AG08395 (cell line): ENCODE measurements around the gene TFDP1.
"Not testable (repeated sequence)": the region's sequence is repeated elsewhere in the genome, so short reads cannot be mapped to it uniquely, and the experiment has no call there.

ENCODE experiments used
- DNase-seq: peaks from one replicate; pipeline ENCODE4 v3.0.0; 2012; ENCODE audit warnings: mixed read lengths, low spot score

TFDP1 gene

DNA sequence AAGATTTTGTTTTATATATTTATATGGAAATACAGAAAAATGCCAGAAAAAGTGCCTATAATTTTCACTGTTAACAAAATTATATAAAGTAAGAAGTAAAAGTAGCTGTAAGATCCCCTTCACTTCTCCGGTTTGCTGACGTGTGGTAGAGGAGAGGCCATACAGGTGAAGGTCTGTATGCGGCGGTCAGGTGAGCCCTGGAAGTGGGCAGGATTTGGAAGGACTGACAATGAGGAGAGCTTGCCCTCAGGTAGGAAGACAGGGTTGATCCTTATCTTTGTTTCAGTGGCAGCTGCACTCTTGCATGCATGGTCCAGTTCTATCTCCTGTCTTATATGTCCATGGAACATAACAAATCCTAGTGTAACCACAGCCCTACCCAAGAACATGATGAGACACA is 16.9 kb upstream of the TFDP1 start:
- DNase-seq, result no peak

DNA sequence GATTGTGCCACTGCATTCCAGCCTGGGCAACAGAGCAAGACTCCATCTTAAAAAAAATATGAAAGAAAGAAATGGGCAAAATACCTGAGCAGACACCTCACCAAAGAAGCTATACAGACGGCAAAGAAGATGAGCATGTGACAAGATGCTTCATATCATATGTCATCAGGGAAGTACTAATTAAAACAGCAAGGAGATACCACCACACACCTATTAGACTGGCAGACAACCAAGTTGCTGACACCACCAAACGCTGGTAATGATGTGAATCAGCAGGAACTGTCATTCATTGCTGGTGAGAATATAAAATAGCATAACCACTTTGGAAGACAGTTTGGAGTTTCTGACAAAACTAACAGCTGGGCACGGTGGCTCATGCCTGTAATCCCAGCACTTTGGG is 11.5 kb upstream of the TFDP1 start:
- no peak for DNase-seq

DNA sequence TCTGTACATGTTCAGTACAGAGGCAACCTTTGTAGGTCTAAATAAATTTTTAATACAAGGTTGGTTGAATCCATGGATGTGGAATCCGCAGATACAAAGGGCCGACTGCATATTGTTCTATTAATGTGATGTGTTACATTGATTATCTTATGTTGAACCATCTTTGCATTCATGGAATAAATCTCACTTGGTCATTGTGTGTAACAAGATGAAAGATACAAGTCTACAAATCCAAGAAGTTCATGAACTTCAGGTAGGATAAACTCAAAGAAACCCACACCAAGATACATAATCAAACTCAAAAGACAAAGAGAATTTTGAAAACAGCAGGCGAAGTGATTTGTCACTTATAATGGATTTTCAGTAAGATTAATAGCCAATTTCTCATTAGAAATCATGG is 8.0 kb upstream of the TFDP1 start:
- DNase-seq, result no peak

DNA sequence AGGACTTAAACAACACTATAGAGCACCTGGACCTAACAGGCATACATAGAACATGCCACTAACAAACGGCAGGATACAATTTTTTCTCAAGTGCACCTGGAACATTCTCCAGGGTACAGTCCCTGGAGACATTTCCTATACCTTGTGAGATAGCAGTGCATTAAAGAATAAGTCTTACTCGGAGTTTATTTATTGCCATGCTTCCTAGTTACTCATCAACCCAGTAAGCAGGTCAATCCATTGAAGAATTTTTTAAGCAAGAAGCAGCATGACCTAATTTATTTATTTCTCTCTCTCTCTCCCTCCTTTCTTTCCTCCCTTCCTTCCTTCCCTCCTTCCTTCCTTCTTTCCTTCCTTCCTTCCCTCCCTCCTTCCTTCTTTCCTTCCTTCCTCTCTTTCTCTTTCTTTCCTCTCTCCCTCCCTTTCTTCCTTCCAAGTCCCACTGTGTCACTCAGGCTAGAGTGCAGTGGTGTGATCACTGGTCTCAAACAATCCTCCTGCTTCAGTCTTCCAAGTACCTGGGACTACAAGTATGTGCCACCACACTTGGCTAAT is 6.6 kb upstream of the TFDP1 start:
- no peak for DNase-seq

DNA sequence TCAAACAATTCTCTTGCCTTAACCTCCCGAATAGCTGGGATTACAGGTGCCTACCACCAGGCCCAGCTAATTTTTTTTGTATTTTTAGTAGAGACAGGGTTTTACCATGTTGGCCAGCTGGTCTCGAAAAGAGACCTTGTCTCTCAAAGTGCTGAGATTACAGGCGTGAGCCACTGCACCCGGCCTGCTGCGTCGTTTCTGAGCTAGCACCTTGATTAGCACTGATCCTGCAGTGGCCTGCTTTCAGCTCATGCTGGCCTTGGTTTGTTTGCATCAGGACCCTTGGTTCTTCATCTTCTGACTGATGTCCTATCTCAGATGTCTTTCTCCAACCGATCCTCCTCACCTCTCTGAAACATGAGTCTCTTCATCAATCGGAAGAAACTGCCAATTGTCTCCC is 4.9 kb upstream of the TFDP1 start:
- DNase-seq, result no peak

DNA sequence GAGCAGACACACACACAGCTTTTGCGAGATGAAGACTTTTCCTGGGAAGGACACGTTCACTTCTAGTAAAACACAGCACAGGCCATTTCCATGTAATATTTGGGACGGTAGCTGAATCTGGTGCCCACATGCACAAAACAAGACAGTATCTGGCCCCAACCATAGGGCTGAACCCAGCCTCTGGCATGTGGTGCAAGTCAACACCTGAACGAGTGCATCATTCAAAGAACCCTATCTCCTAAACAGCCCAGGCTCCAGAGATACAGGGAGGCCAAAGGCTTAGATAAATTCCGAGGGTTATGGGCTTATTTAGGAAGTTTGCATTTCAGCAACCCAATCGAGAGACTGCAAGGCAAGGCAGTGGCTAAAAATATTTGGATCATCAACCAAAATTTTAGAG is 2.7 kb upstream of the TFDP1 start:
- DNase-seq, result no peak

DNA sequence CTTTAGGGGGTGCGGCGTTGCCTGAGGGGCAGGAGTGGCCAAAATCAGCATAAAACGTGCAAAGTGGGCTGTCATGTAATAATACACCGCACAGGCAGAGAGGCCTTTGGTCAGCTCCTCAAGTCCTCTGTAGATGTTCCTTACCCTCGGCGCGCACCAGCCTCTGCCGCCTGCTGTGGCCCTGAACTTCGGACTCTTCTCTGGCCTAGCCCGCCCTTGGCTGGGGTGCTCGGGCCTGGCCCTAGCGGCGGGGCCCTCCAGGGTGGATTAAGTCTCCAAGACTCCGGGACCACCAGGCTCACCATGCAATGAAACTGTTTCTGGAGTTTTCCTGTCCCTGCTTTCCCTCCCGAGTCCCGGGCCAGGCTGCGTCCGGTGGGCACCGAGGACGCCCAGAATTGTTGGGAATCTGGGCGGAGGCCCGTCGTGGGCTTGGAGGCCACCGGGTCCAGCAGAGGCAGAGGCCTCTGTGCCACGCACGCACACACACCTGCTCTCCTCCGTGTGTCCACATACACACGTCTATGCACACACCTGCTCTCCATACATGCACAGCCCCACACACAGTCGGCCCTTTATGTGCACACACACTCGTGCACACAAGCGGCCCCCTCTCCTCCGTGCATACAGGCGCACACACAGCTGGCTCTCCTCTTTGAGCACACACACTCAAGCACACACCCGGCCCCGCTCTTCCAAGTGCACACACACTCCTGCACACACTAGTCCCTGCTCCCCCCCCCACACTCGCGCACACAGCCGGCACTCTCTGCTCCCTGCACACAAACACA is 1.5 kb upstream of the TFDP1 start:
- DNase-seq, result no peak

DNA sequence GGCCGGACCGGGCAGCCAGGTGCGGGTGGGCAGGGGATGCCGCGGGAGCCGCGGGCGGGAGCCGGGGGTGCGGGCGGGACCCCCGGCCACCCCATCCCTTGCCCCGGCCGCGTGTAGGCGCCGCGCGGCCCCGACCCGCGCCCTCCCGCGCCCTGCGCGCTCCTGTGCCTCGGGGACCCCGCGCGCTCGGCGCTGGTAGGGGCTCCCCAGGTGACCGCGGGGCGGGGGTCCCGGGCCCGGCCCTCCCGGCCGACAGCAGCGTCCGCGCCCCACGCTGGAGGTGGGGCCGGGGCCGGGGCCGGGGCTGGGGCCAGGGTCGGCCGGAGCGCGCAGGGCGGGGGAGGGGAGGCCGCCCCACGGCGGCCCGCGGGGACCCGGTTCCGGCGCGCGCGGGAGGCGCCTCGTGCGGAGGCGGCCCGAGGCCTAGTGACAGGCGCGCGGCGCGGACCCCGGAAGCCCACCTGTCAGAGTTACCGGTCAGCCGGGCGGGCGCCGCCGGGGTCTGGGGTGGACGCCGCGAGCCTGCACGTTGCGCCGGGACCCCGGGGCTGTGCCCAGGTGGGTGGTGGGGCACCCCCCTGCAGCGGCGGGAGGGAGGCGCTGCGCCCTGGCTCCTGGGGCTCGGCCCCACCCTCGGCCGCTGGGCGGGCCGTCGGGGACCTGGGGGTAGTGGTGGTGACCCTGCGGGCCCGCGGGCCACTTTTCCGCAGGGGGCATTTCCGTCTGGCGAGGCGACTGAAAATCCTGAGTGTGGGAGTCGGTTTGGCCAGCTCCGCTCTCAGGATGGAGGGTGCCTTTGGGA is 518 bp downstream of the TFDP1 start:
- DNase-seq, result peak; percentile 25

DNA sequence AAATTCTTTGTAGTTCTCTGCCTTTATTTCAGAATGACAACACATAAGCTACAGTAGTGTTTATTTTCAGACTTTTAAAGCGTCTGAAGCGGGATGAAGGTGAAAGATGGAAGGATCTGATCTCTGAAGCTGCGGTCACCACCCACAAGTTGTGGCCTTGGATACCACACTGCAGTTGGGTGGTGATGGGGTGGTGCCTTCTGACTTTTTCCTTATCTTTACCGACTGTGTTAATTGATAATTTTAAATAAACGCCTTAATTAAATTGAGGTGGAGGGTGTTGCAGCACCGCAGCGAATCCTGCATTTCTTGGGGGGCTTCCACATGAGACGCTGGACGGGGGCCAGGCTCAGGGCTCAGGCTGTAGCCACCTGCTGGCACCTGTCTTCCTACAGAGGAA is 1.3 kb downstream of the TFDP1 start:
- no peak for DNase-seq

DNA sequence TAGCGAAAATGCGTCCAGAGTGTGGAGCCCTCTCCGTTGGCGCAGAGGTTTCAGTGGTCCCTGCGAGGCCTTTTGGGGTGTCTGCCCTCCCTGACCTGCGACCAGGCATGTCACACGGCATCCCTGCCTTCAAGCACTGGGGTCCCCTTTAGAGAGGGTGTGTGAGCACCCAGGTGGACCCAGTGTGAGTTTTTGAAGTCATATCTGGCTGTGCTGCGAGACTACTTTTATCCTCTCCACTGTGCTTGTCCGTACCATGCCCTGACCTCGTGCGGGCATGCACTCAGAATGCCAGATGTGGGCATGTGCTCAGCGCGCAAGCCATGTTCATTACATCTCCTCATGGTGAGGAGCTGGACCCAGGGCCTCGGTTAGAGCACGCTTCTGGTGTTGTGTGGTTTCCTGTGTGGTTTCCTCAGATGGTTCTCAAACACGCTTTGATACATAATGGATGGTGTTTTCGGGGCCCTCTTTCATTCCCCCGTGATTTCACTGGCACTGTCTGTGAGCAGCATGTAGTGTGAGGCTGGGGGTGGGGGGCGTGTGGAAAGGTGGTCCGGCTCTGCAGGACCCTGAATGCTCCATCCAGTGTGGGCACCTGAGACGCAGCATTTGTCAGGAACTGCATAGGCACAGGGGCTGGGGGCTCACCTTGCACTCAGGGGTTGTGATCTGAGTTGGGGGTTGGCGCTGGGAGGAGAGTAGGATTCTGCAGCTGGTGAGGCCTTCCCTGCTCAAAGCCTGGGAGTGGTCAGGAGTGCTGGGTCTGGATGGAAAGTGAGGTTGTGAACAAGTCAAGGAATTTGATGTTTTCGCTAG is 2.3 kb downstream of the TFDP1 start:
- DNase-seq, result no peak

DNA sequence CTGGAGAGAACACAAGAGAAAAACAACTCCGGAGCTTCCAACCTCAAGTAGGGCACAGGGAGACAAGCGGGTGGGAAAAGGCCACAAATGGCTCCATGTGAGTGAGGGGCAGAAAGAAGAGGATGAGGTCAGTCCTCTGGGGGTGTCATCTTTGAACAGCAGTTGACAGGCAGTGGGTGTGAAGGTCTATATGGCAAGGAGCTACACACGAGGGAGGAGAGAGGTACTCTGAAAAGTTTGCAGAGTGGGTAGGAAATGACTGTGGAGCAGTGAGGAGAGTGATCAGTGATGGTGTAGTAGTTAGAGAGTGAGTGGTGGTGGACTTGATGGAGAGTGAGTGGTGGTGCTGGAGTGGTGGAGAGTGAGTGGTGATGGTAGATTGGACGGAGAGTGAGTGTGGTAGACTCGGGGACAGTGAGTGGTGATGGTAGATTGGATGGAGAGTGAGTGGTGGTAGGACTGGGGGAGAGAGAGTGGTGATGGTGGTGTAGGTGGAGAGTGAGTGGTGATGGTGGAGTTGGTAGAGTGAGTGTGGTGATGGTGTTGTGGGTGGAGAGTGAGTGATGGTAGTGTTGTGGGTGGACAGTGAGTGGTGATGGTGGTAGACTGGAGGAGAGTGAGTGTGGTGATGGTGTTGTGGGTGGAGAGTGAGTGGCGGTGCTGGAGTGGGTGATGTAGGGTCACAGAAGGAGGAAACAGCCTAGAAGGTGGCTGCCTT is 4.0 kb downstream of the TFDP1 start:
- no peak for DNase-seq

DNA sequence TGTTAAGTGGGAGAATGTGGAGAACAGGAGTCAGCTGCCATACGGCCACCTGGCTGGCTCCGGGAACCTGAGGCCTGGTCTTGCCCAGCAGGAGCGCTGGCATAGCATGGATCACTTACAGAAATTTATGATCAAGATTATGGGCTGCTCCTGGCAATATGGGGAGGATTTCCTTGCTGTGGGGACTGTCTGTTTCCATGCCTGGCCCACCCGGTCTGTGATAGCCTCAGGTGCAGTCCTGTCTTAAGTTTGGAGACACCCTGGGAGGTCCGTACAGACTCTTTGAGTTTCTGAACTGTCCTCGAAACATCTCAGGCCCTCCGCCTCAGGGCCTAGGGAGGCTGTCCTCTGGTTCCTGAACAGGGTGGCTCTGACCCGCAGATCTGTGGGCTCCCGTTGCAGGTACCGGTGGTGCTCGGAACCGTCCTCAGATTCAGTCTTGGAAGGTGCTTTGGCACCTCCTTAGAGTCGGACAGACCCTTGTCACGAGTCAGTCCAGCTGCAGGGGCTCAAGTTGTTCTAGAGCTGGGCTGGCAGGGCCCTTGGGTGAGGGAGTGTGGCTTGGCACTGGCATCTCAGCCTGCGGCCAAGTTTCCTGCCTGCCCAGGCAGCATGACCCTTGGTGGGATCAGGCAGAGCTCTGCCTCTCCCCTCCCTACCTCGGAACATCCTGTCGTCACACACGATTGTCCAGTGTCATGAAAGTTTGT is 4.9 kb downstream of the TFDP1 start:
- no peak for DNase-seq

DNA sequence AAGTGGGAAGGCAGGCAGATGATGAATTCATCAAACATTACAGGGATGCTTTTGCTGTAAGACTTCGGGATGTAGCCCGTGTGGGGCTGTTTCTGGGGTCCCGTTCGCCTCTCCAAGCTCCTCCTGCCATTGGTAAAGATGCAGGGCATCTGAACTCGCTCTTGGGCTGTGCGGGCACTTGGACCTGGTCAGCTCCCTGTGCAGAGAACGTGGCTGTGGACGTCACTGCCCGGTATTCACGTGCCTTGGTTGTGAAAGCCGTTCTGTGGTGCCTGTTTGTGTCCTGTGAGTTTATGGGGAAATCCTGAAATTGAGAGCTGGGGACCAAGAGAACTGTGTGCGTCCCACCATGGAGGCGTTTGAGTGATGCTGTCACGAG is 5.4 kb downstream of the TFDP1 start:
- DNase-seq, result no peak

DNA sequence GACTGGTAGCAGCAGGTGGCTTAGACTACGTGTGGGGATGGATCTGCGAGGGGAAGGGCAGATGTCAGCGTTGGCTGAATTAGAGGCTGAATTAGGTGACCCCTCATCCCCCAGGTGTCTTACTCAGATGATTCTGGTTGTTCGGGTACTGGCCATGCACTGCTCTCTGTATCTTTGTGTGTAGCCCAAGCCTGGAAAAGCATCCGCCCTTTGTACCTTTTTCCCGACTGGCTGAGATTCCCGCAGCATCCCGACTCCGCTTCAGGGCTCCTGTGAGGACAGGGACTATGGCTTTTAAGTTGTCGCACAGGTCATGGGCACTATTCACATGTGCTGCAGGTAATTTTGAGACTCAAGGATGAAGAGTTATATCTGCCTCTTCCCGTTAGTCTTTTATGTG is 7.2 kb downstream of the TFDP1 start:
- no peak for DNase-seq

DNA sequence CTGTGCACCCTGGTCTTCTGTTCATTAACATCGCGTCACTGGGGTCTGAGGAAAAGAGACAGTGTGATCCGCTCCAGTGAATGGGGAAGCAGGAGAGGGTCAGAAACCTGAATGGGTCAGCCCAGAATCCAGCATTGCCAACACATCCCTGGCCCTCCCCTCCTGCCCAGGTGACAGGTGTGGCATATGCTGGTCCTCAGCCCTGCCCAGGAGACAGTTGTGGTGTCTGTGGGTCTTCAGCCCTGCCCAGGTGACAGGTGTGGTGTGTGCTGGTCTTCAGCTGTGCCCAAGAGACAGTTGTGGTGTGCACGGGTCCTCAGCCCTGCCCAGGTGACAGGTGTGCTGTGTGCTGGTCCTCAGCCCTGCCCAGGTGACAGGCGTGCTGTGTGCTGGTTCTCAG is 8.0 kb downstream of the TFDP1 start:
- no peak for DNase-seq

DNA sequence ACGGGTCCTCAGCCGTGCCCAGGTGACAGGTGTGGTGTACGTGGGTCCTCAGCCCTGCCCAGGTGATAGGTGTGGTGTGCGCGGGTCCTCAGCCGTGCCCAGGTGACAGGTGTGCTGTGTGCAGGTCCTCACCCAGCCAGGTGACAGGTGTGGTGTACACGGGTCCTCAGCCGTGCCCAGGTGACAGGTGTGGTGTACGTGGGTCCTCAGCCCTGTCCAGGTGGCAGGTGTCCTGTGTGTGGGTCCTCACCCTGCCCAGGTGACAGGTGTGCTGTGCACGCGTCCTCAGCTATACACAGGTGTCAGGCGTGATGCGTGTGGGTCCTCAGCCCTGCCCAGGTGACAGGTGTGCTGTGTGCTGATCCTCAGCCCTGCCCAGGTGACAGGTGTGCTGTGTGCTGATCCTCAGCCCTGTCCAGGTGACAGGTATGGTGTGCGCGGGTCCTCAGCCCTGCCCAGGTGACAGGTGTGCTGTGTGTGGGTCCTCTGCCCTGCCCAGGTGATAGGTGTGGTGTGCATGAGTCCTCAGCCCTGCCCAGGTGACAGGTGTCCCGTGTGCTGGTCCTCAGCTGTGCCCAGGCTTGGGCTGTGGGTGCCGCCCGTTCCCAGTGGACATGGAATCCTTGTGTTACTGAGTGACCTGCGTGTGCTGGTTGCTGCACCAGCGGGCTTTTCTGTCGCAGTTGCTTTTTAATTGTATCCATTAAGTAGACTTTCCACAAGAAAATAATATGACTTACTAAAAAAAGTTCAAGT is 9.7 kb downstream of the TFDP1 start:
- not testable (repeated sequence) for DNase-seq

DNA sequence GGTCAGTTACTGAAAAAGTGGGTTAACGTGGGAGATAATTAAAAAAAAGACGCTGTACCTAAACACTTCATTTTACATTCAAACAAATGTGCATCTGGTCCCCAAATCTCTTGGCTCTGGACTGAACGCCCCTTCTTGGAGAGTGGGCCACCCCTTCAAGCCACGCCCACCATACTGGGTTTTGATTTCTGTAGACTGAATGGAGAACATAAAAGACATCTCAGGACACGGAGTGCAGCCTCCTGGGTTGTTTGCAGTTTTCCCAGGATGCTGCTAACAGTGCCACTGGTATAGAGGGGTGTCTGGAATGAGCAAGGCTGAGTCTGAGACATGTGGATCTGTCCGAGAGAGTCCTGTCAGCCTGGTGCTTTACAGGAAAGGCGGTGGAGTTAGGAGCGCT is 10.6 kb downstream of the TFDP1 start:
- DNase-seq, result no peak

DNA sequence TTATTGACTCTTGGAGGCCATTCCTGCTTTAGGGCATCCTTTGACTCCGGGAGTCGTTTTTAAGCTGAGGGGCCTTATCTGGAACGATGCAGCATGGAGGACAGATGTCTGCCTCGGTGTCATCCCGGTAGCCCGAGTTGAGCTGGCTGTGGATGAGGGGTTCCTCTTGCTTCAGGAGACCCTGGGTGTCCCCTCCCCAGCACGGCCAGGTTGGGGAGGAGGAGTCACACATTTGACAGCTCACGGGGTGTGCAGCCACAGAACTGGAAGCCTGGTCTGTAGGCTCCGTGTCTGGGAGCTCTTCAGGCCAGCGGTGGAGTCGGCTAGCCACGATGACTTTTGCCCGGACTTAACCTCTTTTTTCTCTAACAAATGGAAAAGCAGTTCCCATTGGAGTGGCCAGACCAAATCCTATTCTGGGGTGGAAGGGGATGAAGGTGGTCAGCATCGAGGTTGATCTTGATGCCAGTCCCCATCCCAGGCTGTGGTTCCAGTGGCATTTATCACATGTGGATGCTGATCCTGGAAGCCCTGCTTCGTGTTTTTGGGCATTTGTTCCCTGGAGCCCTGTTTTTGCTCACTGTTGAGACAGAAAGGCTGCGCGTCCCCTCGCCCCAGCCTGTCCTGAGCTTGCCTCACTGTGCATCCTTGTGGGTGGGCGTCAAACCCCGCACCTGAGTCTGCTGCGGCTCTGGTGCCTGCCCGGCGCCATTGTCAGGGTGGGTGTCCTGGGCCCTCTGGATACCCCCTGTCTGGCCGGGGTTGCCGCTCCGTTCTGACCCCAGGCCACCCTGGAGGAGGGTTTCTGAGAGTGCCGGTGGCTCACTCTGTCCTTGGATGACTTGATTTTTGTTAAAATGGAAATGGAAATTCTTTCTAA is 12.0 kb downstream of the TFDP1 start:
- DNase-seq, result no peak

DNA sequence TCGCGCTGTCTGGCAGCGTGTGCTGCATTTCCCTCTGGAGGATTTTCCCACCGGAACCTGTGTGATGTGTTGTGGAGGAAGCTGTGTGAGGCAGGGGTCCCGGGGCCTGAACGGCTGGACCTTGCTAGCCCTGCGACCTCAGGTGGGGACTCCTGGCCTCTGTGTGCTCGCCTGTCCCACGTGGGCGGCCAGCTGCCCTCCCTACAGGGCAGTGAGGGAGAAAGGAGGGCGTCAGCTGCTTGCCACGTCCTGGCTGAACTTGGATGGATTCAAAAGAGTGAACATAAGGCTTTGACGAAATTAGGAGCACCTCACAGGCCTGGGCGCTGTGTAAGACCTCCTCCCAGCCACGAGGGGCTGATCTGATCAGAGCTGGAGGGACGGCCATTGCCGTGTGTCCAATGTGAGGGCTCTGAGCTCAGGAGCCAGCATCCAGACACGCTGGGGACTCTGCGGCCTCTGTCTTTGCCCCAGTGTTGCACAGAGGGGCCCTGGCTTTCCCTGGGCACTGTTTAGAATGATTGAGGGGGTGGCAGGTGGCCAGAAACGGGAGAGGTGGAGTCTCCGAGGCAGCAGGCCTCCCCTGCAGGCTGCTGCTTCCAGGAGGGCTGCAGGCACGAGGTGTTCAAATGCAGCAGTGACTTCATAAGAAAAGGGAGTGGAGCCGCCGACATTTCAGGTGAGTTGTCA is 13.0 kb downstream of the TFDP1 start:
- no peak for DNase-seq
